ENCODE measurements around the gene SART1.

DNA sequence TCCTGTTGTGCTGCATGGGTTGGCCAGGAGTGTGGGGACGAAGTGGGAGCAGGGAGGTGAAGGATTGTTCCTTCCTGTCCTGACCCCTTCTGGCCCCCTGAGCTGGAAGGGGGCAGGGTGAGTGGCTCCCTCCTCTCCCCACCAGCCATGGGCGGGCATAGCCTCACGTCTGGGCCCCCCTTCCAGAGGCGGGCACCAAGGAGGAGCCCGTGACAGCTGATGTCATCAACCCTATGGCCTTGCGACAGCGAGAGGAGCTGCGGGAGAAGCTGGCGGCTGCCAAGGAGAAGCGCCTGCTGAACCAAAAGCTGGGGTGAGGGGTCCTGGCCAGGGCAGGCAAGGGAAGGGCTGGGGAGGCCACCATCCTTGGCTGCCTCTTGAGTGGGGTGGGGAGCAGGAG lies 3.4 kb downstream of the SART1 start:
- TF ChIP-seq, protein P1, sequence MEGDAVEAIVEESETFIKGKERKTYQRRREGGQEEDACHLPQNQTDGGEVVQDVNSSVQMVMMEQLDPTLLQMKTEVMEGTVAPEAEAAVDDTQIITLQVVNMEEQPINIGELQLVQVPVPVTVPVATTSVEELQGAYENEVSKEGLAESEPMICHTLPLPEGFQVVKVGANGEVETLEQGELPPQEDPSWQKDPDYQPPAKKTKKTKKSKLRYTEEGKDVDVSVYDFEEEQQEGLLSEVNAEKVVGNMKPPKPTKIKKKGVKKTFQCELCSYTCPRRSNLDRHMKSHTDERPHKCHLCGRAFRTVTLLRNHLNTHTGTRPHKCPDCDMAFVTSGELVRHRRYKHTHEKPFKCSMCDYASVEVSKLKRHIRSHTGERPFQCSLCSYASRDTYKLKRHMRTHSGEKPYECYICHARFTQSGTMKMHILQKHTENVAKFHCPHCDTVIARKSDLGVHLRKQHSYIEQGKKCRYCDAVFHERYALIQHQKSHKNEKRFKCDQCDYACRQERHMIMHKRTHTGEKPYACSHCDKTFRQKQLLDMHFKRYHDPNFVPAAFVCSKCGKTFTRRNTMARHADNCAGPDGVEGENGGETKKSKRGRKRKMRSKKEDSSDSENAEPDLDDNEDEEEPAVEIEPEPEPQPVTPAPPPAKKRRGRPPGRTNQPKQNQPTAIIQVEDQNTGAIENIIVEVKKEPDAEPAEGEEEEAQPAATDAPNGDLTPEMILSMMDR (IDR thresholded peaks at IDR 0.05; ENCODE audit: low read length) = no peak
- no peak for TF ChIP-seq EZH2 (IDR thresholded peaks at IDR 0.05; ENCODE audit: borderline replicate concordance, low read length)

Measured in OCI-LY1 (cell line).